Measurements from ENCODE around the gene CCDC146.
"Not testable (repeated sequence)": the region's sequence is repeated elsewhere in the genome, so short reads cannot be mapped to it uniquely, and the experiment has no call there.

Gene CCDC146

DNA sequence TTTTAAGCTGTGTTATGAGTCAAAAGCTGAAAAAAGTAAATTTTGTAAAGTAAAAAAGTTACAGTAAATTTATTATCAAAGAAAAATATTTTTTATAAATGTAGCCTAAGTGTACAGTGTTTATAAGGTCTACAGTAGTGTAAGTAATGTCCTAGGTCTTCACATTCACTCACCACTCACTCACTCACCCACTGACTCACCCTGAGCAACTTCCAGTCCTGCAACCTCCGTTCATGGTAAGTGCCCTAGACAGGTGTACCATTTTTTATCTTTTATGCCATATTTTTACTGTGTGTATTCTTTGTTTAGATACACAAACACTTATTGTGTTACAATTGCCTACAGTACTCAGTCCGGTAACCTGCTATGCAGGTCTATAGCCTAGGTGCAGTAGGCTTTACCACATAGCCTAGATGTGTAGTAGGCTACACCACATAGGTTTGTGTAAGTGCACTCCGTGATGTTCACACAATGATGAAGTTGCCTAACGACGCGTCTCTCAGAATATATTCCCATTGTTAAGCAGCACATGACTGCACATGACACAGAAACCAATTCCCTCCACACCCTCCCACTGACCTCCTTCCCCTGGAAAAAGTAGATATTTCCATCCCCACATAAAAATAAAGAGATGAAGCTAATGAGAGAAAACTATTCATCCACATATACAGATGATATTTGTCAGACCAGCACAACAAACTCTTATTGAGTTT lies 122.0 kb downstream of the CCDC146 start:
- DNase-seq (ENCODE audit: low read depth in 2 of 2) = no peak

DNA sequence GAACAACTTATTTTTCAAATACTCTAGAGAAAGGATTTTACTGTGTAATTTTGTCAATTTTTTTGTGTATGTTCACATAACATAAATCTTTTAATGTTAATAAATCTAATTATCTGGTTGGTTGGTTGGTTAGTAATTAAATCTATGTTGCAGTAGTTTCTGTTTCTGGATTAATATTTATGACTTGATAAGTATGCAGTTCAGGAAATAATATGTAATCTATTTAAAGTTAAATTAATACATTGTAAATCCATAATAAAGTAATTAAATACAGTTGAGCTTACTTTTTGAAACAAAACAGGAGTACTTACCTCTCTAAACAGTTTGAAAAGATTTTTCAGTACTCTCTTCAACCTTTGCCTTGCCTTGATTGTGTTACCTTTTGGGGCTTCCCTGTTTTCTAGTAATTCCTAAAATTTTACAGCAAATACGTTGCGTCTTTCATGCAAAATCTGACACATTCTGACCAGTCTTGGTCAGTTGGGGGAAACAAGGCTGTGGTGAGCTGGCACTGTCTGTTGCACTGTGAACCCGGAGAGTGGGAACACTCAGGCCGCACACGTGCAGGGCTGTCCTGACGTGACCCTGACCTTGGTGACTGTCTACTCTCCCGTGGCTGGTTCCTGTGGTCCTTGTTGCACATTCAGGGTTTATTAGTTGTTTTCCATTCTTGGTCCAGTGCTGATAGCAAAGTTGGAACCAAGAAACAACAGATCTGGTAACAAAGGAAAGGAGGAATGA lies 122.8 kb downstream of the CCDC146 start:
- no peak for DNase-seq (ENCODE audit: low read depth in 2 of 2)

DNA sequence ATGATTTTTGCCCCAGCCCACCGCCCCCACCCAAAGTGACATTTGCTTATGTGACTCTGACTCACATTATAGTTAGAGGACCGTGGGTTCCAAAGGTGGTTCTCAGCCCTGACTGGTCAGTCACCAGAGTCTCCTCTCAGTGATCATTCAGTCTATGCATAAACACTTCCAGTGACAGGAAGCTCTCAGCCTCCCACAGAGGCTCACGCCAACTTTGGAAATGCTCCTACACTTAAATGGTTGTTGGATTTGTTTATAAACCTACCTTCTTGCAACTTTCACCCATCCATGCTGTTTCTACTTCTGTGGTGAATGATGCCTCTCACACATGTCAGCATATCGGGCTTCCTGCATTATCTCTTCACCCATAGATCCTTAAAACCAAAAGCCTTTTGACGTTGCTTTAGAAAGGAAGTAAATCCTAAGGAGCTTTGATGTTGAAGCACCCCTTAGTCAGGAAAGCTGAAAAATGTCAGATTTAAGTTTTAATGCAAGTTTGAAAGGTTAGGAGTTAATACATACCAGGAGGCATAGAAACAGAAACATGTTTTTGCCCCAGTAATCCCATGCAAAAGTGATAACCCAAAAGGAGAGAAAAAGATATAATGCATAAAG lies 123.7 kb downstream of the CCDC146 start:
- no peak for DNase-seq (ENCODE audit: low read depth in 2 of 2)

DNA sequence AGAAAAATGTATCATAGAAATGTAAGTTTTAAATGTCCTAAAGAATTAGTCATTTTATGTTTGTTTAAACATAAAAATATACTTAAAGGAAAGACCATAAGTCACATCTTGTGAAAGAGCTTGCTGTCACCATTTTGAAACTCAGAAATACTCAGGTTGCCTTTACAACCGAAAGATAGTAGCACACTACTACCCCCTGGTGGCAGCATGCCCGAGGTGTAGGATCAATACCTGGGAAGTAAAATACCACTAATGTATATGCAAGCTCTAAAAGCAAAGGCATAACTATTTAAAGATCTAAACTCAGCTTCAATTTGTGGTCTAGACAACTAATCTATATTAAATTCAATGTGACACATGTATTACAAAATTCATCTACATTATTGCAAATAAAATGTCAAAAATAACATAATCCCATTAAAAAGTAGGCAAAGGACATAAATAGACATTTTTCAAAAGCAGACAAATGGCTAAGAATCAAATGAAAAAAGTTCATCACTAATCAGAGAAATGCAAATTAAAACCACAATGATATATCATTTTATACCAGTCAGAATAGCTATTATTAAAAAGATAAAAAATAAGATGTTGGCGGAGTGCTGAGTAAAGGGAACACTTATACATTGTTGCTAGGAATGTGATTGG lies 124.9 kb downstream of the CCDC146 start:
- peak in 1 of 2 experiments; percentile 26 for DNase-seq (ENCODE audit: low read depth in 2 of 2)

DNA sequence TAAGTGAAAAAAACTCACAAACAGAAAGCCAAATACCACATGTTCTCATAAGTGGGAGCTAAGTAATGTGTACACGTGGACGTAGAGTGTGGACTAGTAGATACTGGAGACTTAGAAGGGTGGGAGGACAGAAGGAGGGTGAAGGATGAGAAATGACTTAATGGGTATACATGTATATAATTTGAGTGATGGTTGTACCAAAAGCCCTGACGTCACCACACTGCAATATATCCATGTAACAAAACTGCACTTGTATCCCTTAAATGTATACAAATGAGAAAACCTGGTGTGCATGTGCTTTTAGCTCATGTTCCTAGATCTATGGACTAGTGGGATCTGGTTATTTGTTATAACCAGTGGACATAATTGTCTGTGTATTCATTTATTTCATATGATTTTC lies 125.7 kb downstream of the CCDC146 start:
- no peak for DNase-seq (ENCODE audit: low read depth in 2 of 2)

DNA sequence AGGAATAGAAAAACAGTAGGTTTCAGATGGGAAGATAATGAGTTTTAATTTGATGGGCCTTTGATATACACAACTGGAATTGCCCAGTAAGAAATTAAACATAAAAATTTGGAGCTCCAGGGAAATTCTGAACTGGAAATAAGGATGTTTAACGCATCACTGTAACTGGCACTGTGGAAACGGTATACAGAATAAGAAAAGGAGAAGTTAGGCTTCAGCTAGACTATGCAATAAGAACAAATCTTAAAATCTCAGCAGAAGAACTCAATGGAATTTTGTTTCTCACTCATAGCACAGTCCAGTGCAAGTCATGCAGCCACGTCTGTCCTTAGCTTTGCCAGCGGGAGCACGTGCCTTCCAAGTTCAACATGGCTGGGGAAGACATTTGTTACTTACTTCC lies 130.1 kb downstream of the CCDC146 start:
- DNase-seq (ENCODE audit: low read depth in 2 of 2) = no peak

DNA sequence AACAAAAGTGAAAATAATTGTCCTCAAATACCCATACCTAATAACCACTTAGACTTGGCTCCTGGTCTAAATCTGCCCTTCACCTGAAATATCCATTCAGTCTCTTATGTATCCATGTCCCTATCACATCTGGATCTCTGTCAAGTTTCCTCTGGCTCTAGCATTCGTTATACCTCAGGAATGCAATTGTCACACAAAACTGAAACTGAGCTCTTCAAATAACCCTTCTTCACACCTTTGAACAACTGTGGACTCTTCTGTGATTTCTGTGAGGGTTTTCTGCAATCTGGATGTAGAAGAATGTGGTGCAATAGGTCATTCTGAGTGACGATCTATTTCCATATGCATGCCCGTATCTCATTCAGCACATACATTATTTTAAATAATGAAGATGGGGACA lies 130.7 kb downstream of the CCDC146 start:
- DNase-seq (ENCODE audit: low read depth in 2 of 2) = no peak

DNA sequence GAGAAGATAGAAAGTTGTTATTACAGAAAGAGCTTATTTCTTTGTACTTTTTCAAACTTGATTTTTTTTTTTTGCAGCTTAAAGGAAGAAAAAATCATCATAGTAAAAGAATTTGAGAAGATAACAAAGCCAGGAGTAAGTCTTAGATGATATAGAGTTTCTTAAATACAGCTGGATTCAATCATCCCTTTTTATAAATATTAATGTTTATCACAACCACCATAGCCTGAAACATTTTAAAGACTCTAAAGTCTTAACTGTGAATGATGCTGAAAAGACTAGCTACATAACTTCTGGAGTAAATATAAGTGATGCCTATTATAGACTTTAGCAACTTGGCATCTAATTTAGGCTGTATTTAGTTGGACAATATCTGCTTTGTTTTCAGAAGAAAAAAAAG lies 132.0 kb downstream of the CCDC146 start:
- no peak for DNase-seq (ENCODE audit: low read depth in 2 of 2)

- DNase-seq (ENCODE audit: low read depth in 2 of 2) = no peak
These were observed 132.5 kb downstream of the CCDC146 start for GRCh38 chr7:77254915-77255314.

GRCh38 chr7:77258014-77258413 lies 135.6 kb downstream of the CCDC146 start:
- DNase-seq (ENCODE audit: low read depth in 2 of 2) = no peak

GRCh38 chr7:77258593-77258992 lies 136.2 kb downstream of the CCDC146 start:
- no peak for DNase-seq (ENCODE audit: low read depth in 2 of 2)

- DNase-seq (ENCODE audit: low read depth in 2 of 2) = no peak
These were observed 139.9 kb downstream of the CCDC146 start for GRCh38 chr7:77262316-77262715.

DNA sequence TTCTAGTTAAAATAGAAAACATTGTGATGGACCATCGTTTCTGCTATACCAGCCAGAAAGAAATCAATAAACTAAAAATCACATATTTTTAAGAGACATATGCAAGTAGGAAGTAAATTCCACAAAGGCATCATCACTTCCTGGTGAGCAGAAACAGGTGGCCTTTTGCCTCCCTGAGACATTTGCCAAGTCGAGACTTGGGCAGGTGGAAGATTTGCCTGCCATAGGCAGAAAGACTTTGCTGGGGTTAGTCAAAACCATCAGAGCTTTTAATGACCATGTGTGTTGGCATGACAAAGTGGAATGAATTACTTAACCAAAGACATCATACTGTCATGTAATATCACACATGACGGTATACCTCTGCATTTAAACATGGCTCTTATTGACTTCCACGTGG lies 143.3 kb downstream of the CCDC146 start:
- DNase-seq (ENCODE audit: low read depth in 2 of 2) = no peak

- no peak for DNase-seq (ENCODE audit: low read depth in 2 of 2)
These were observed 143.9 kb downstream of the CCDC146 start for GRCh38 chr7:77266291-77266794.

- no peak for DNase-seq (ENCODE audit: low read depth in 2 of 2)
These were observed 147.1 kb downstream of the CCDC146 start for GRCh38 chr7:77269360-77270093.

- no peak for DNase-seq (ENCODE audit: low read depth in 2 of 2)
These were observed 147.7 kb downstream of the CCDC146 start for GRCh38 chr7:77270094-77270480.

GRCh38 chr7:77271766-77272165 lies 149.4 kb downstream of the CCDC146 start:
- DNase-seq (ENCODE audit: low read depth in 2 of 2) = no peak

- DNase-seq (ENCODE audit: low read depth in 2 of 2) = not testable (repeated sequence)
These were observed 153.2 kb downstream of the CCDC146 start for GRCh38 chr7:77275663-77276062.

DNA sequence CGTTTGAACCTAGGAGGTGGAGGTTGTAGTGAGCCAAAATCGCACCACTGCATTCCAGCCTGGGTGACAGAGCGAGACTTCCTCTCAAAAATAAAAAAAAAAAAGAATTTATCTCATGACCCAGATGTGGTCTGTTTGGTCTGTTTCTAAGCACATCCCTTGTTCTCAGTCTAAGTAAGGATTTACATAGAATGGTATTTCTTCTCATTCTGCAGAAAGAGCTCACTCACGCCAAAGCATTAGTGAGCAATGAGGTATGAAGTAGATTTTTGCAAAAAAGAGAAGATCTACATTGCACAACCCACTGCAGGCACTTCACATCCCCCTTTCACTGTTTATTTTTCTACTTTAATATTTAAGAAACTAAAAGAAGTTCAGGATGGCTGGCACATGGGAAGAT lies 153.7 kb downstream of the CCDC146 start:
- no peak for DNase-seq (ENCODE audit: low read depth in 2 of 2)

DNA sequence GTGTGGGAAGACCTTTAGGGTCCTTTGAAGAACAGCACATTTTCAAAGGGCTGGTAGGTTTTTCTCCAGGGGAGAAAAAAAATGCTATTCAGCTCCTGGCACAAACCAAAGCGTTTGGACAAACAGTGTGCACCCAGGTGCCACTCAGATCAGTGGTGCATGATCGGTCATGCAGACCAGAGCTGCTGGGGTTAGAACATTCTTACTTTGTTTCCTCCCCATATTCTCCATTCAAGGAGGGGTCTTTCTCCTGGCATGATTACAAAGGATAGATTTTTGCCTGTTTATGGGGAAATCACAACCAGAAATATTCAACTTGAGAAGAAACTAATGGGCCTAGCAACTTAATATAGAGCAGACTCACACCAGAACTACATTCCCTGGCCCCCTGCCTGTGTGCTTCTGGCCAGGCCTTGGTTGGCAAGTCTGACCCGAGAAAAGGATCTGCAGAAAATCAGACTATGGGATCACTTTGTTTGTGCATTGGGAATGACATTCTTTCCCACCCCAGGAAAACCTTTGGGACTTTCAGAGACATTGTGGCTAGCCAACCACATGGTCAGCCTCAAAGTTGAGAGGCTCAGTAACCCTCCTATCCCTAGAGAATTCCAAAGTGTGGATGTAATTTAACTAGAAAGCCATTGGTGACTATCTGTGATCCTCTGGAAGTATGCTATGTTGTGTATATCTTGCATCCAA lies 159.5 kb downstream of the CCDC146 start:
- no peak for DNase-seq (ENCODE audit: low read depth in 2 of 2)

DNA sequence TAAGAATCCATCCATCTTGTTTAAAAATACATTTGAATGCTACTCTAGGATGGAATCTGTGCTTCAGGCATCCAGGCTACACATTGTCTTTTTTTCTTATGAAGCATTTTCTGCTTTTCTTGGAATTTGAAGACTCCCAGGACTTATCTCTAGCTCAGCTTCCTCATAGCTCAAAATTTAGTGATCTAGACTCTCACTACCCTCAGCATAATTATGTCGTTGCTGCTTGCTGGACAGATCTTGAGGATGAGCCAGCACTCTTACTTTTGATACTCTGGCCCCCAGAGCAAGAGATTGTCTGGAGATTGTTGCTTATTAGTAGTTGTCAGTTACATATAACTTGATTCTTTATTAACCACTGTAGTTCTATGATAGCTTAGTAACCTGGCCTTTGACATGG lies 160.5 kb downstream of the CCDC146 start:
- DNase-seq (ENCODE audit: low read depth in 2 of 2) = no peak

Data from fibroblast of skin of left biceps (primary cell).